GM19324 (cell line): ENCODE measurements around the gene CBFA2T3.

Experiments used
- ATAC-seq: cut with Tn5 transposase; IDR thresholded peaks from one replicate; pipeline ENCODE4 v1.9.1; 2021; ENCODE audit warnings: mild to moderate bottlenecking, moderate library complexity; ENCODE audit not compliant: unreplicated experiment, low FRiP score

CBFA2T3 gene

GRCh38 chr16:88881675-88882357 is 95.2 kb downstream of the CBFA2T3 start:
- no peak for ATAC-seq

- ATAC-seq, result no peak
These were observed 95.9 kb downstream of the CBFA2T3 start for GRCh38 chr16:88881007-88881615.

GRCh38 chr16:88880226-88881006 is 96.6 kb downstream of the CBFA2T3 start:
- ATAC-seq, result no peak

- ATAC-seq, result no peak
These were observed 97.3 kb downstream of the CBFA2T3 start for GRCh38 chr16:88879788-88880055.

- no peak for ATAC-seq
These were observed 97.8 kb downstream of the CBFA2T3 start for GRCh38 chr16:88878967-88879787.

- ATAC-seq, result no peak
These were observed 98.7 kb downstream of the CBFA2T3 start for GRCh38 chr16:88878356-88878755.

GRCh38 chr16:88877564-88878289 is 99.3 kb downstream of the CBFA2T3 start:
- ATAC-seq, result no peak

- no peak for ATAC-seq
These were observed 100.0 kb downstream of the CBFA2T3 start for GRCh38 chr16:88876942-88877526.

GRCh38 chr16:88875703-88876234 is 101.2 kb downstream of the CBFA2T3 start:
- ATAC-seq, result no peak

GRCh38 chr16:88874938-88875599 is 101.9 kb downstream of the CBFA2T3 start:
- no peak for ATAC-seq

GRCh38 chr16:88872650-88873331 is 104.2 kb downstream of the CBFA2T3 start:
- no peak for ATAC-seq

GRCh38 chr16:88871730-88872416 is 105.1 kb downstream of the CBFA2T3 start:
- no peak for ATAC-seq

- ATAC-seq, result no peak
These were observed 105.7 kb downstream of the CBFA2T3 start for GRCh38 chr16:88871349-88871702.

GRCh38 chr16:88870608-88871348 is 106.2 kb downstream of the CBFA2T3 start:
- no peak for ATAC-seq

- no peak for ATAC-seq
These were observed 107.4 kb downstream of the CBFA2T3 start for GRCh38 chr16:88869673-88869980.

- no peak for ATAC-seq
These were observed 107.9 kb downstream of the CBFA2T3 start for GRCh38 chr16:88868974-88869672.
